ENCODE results near the gene CREM.
"Not testable (repeated sequence)": the region's sequence is repeated elsewhere in the genome, so short reads cannot be mapped to it uniquely, and the experiment has no call there.

The CREM gene

DNA sequence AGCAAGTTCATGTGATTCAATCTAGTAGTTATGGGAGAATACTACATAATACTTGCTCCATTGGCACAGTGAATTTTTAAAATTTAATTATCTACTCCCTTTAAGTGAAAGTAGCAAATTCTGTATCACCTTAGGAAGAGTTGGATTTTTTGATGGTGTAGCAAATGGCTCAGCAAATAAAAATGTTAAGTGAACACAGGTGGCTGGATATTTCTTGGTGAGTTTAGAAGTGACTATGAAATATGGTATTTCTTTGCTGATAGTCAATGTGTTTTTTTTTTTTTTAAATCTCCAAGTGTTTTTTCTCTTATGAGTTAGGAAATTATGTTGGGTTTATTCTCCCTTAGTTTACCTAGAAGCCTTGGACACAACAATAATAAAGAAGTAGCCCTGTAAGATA is 67.8 kb downstream of the CREM start:
- DNase-seq (ENCODE audit: low spot score): no peak

DNA sequence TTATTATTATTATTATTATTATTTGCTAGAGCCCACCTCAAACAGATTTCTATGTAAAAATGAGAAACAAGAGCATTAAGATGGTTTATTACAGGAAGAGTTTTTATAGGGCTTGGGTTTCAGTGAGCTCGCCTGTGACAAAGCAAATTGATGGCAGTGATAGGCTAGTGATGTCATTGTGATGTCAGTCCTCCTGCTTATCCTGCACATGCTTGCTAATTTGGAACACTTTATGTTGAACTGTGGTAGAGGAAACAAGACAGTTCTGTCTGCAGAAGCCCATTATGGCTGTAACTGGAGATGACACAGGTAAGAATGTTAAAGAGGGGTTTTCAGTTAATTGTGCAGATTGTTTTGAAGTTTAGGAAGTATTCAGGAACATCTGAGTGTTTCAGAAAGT is 68.3 kb downstream of the CREM start:
- DNase-seq (ENCODE audit: low spot score): peak; percentile 49

- peak; percentile 91 for DNase-seq (ENCODE audit: low spot score)
These were observed 69.0 kb downstream of the CREM start for GRCh38 chr10:35195361-35196306.

DNA sequence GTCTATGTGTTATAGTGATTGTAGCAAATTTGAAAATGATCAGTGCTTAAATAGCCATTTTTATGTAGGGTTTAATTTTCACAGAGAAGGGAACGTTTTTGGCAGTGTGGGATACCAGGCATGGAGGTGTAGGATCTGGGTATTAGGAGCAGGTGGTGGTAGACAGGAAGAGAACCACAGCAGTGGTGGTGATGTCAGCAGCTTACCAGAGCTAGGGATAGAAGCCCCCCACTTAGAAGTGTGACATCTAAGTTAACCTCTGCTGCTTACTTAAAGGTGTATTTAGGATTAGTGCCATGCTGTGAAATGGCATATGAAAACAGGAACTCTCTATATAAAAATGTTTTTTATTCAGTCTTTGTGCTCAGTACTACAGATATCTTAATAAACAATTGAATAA is 73.8 kb downstream of the CREM start:
- DNase-seq (ENCODE audit: low spot score): no peak

GRCh38 chr10:35201234-35201633 is 74.6 kb downstream of the CREM start:
- DNase-seq (ENCODE audit: low spot score): no peak

- no peak for DNase-seq (ENCODE audit: low spot score)
These were observed 75.4 kb downstream of the CREM start for GRCh38 chr10:35202050-35202449.

DNA sequence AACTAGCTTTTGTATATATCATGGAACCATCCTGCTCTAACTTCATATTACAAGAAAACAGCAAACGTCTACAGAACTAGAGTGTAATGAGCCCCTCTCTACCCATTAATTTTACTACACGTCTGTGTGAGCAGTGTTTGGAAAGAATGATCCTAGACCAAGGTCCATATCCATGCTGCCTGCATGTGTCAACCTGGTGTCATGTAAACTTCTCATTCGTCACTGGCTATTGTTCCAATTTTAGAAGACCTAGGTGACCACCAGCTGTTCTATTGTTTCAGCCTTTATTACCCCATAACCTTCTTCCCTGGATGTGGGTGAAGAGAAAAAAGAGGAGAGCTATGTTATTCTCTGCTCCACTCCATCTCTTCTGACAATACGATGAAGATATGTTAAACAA is 77.1 kb downstream of the CREM start:
- DNase-seq (ENCODE audit: low spot score): no peak

DNA sequence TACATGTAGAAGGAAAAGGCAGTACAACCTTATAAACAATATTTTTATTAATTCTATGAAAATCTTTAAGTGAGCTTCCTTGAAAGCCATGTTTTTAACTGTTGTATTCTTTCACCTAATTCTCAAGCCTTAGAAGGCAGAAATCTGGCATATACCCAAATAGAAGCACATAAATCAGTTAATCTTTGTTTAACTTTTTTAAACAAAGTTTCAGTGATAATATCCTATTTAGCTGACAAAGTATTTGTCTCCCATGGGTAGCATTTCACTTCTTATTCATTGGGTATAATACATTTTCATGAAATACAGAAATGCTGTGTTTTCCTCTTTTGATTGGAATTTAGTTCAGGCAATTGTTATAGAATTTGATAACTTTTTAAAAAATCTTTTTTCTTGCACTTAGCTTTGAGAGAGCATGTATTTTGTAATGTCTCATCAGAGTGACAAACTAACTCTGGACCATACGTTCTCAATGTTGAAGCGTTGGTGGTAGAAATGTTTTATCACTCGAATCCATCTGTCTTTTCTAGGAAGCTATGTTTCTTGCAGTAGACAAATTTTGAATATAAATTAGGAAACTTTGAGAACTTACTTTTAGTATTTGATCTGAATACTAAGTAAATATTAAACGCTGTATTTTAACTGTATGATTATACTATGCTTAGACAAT is 78.1 kb downstream of the CREM start:
- DNase-seq (ENCODE audit: low spot score): no peak

- DNase-seq (ENCODE audit: low spot score): no peak
These were observed 79.6 kb downstream of the CREM start for GRCh38 chr10:35206274-35206673.

GRCh38 chr10:35208536-35208935 is 81.9 kb downstream of the CREM start:
- peak; percentile 70 for DNase-seq (ENCODE audit: low spot score)

- DNase-seq (ENCODE audit: low spot score): no peak
These were observed 82.4 kb downstream of the CREM start for GRCh38 chr10:35208949-35209613.

- no peak for DNase-seq (ENCODE audit: low spot score)
These were observed 84.3 kb downstream of the CREM start for GRCh38 chr10:35210961-35211360.

DNA sequence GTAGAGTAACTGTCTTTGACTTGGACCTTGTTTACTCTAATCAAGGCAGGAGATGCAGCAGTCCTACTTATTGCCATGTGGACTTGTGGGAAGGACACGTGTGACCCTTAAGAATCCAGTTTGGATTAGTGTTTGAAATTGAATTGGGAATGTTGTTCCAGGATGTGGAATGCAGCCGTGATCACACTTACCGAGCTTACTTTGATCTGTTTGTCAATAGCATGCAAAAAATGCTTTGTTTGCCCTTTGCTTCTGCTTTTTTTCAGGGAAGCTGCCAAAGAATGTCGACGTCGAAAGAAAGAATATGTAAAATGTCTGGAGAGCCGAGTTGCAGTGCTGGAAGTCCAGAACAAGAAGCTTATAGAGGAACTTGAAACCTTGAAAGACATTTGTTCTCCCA is 84.7 kb downstream of the CREM start:
- no peak for DNase-seq (ENCODE audit: low spot score)

GRCh38 chr10:35212856-35213255 is 86.2 kb downstream of the CREM start:
- no peak for DNase-seq (ENCODE audit: low spot score)

- no peak for DNase-seq (ENCODE audit: low spot score)
These were observed 87.1 kb downstream of the CREM start for GRCh38 chr10:35213699-35214098.

DNA sequence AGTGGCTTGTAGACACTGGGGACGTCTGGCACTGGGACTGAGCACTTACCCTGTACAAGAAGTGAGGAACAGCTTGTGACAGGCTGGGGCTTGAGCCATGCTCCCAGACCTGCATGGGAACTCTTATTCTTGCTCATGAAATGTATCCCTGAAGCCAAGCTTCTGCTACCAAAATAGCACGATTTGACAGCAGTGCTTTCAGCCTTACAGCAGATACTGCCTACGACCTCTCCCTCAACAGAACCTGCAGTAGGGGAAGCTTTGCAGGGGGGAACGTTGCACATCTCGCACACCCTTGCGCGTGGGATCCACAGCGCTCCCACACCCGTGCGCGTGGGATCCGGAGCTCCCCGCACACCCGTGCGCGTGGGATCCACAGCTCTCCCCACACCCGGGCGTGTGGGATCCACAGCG is 88.0 kb downstream of the CREM start:
- DNase-seq (ENCODE audit: low spot score): no peak

GRCh38 chr10:35215107-35215506 is 88.5 kb downstream of the CREM start:
- DNase-seq (ENCODE audit: low spot score): no peak

DNA sequence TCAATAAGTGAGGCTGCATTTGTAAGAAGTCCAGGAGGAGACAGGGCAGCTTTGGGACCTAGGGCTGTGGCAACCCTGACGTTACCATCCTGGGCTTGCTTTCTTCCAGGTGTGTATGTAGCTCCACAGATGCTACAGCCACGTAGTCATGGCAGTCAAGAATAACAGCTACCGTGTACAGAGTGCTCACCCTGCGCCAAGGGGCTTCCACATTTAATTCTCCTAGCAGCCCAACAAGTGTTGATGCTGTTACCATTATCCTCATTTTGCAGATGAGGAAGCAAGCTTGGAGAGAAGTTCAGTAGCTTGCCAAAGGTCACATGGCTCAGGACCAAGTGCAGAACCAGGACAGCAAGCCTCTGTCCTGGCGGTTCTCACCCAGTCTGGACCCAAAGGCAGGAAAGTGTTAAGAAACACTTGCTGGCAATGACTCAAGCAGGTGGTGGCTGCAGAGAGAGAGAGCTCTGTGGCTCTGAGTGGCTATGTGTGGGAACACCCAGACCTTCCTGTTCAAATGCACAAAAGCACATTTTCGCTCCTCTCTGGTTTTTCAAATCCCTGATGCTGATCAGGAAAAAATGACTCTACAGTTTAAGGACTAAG is 89.8 kb downstream of the CREM start:
- peak; percentile 30 for DNase-seq (ENCODE audit: low spot score)

DNA sequence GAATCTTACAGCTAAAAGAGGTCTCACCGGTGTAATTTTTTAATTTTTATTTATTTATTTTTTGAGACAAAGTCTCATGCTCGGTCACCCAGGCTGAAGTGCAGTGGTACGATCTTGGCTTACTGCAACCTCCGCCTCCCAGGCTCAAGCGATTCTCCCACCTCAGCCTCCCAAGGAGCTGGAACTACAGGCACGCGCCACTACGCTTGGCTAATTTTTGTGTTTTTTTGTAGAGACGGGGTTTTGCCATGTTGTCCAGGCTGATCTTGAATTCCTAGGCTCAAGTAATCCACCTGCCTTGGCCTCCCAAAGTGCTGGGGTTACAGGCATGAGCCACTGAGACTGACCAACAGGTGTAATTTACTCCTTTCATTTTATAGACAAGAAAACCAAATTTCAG is 90.3 kb downstream of the CREM start:
- DNase-seq (ENCODE audit: low spot score): not testable (repeated sequence)

GRCh38 chr10:35217455-35217854 is 90.8 kb downstream of the CREM start:
- no peak for DNase-seq (ENCODE audit: low spot score)

DNA sequence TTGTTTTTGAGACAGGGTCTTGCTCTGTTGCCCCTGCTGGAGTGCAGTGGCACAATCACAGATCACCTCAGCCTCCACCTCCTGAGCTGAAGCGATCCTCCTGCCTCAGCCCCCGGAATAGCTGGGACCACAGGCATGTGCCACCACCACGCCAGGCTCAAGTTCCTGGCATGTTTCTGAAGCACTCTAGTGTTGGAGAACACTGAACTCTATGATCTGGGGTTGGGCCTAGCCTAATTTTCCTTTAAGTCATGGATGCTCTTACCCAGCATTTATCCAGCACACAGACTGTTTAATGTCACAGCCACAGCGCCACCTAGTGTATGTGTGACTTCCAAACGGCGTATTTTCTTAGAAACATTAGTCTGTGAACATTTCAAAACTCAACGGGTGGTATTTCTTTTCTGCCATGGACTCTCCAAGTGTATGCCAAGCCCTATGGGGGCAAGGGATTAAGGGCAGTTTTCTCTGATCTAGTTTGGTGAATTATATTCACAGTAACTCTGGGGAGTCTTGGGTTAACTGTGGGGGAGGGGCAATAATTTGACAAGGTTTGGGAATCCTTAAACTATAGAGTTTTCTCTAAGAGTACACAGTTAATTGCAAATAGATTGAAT is 91.8 kb downstream of the CREM start:
- DNase-seq (ENCODE audit: low spot score): peak; percentile 89

- DNase-seq (ENCODE audit: low spot score): peak; percentile 56
These were observed 92.6 kb downstream of the CREM start for GRCh38 chr10:35219292-35219691.
